ENCODE measurements around the gene EIF2B5. TPM values are rescaled to one million over a fixed set of nuclear protein-coding genes. Genes with fewer than 3 reads are reported as not detected.

The EIF2B5 gene
- total and polyA plus RNA-seq, 2 donors (not counting 1 experiment from before 2014, with no cell fraction given), result 73.2 to 83.8 TPM

GRCh38 chr3:184189421-184189820, 54.3 kb downstream of the EIF2B5 start:
- ATAC-seq (ENCODE audit: low read depth) (no peak), DNase-seq (no peak)
- peaks cover 4 to 65% of the 10 kb centered on the region in 2 experiments for H3K36me3 ChIP-seq (replicated peaks in 1 of 2; ENCODE audit: control extremely low read depth in 1 of 2, control insufficient read depth in 1 of 2, extremely low read depth in 1 of 2, insufficient read depth in 2 of 2, low read length in 1 of 2)
- intact Hi-C loops (cut with micrococcal nuclease), result loop anchor here (5.0 kb wide), 1 partner anchor 523 kb away; the partner anchor contains the start of gene MAGEF1
- no peak overlapping the region for H2AFZ ChIP-seq (ENCODE audit: insufficient read depth, low read depth, low read length, poor library complexity, severe bottlenecking)
- H3K9ac ChIP-seq (ENCODE audit: low read length), result no peak overlapping the region
- Mint-ChIP-seq H3K4me1 (peaks cover 33% of the 10 kb centered on the region), H3K27ac (no peak overlapping the region), H3K27me3 (no peaks in the 10 kb centered on the region), H3K4me3 (no peak overlapping the region), H3K9me3 (ENCODE audit: insufficient read depth) (no peaks in the 10 kb centered on the region)
- H3K27me3 ChIP-seq (replicated peaks in 1 of 4; ENCODE audit: control extremely low read depth in 1 of 4, control insufficient read depth in 3 of 4, insufficient read depth in 4 of 4, low read length in 3 of 4), result no peaks in the 10 kb centered on the region
- H3K79me2 ChIP-seq (ENCODE audit: control insufficient read depth, insufficient read depth, low read length), result peaks cover 40% of the 10 kb centered on the region
- no peaks in the 10 kb centered on the region for H3K9me3 ChIP-seq (ENCODE audit: control extremely low read depth in 1 of 3, control insufficient read depth in 2 of 3, insufficient read depth in 1 of 3, low read length in 2 of 3)
- 100% methylated on average over 12 of the region's 13 CpGs for WGBS (ENCODE audit: insufficient coverage)
- peaks cover 27% of the 10 kb centered on the region for H4K20me1 ChIP-seq (ENCODE audit: control insufficient read depth, insufficient read depth, low read length, poor library complexity, severe bottlenecking)
- peaks cover 17 to 21% of the 10 kb centered on the region in 2 donors for H3K4me1 ChIP-seq (ENCODE audit: control insufficient read depth in 2 of 2, insufficient read depth in 2 of 2, low read length in 2 of 2)
- H3K4me2 ChIP-seq (replicated peaks; ENCODE audit: low read depth, low read length, poor library complexity, severe bottlenecking), result no peak overlapping the region
- ChIA-PET POLR2A (no interaction called here), CTCF (interaction anchor here (1.9 kb wide), 1 partner anchor 38 kb away, joined by 5 read pairs; no protein-coding TSS in a partner anchor)
- no peak overlapping the region for H3K27ac ChIP-seq (ENCODE audit: low read length in 2 of 2)
- TF ChIP-seq EZH2 (IDR thresholded peaks at IDR 0.05; ENCODE audit: borderline replicate concordance, insufficient read depth, low read depth, low read length, poor library complexity, severe bottlenecking), result no peak
- TF ChIP-seq, protein P1, sequence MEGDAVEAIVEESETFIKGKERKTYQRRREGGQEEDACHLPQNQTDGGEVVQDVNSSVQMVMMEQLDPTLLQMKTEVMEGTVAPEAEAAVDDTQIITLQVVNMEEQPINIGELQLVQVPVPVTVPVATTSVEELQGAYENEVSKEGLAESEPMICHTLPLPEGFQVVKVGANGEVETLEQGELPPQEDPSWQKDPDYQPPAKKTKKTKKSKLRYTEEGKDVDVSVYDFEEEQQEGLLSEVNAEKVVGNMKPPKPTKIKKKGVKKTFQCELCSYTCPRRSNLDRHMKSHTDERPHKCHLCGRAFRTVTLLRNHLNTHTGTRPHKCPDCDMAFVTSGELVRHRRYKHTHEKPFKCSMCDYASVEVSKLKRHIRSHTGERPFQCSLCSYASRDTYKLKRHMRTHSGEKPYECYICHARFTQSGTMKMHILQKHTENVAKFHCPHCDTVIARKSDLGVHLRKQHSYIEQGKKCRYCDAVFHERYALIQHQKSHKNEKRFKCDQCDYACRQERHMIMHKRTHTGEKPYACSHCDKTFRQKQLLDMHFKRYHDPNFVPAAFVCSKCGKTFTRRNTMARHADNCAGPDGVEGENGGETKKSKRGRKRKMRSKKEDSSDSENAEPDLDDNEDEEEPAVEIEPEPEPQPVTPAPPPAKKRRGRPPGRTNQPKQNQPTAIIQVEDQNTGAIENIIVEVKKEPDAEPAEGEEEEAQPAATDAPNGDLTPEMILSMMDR (IDR thresholded peaks at IDR 0.05), result no peak
- H3K4me3 ChIP-seq (ENCODE audit: control extremely low read depth in 1 of 5, extremely low read depth in 1 of 5, insufficient read depth in 1 of 5, low read depth in 2 of 5, low read length in 4 of 5), result no peak overlapping the region

DNA sequence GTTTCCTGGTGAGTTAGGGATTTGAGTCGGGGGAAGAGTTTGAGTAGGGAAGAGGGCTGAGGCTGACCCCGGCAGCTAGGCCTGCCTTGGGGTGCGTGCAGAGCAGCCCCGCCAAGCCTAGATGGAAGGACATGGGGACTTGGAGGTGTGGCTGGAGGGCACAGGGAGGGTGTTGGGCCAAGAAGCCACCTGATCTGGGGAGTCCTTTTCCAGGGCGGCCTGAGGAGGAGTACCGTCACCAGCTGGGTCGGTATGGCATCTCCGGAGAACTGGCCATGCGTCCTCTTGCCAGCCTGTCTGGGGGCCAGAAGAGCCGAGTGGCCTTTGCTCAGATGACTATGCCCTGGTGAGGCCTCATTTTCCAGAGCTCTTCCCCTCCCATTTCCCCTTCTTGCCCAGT, 57.7 kb downstream of the EIF2B5 start:
- Mint-ChIP-seq H3K4me3 (no peak overlapping the region), H3K9me3 (ENCODE audit: insufficient read depth) (no peaks in the 10 kb centered on the region), H3K27ac (no peak overlapping the region), H3K27me3 (no peaks in the 10 kb centered on the region), H3K4me1 (peaks cover 9% of the 10 kb centered on the region)
- no peak for TF ChIP-seq EZH2 (IDR thresholded peaks at IDR 0.05; ENCODE audit: borderline replicate concordance, insufficient read depth, low read depth, low read length, poor library complexity, severe bottlenecking)
- TF ChIP-seq, protein P1 (IDR thresholded peaks at IDR 0.05), result no peak
- CTCF ChIA-PET, result no interaction called here
- H3K9ac ChIP-seq (ENCODE audit: low read length), result no peak overlapping the region
- intact Hi-C loops (cut with micrococcal nuclease), result no loop called here
- peaks cover 21% of the 10 kb centered on the region for H3K79me2 ChIP-seq (ENCODE audit: control insufficient read depth, insufficient read depth, low read length)
- no peaks in the 10 kb centered on the region for H3K27me3 ChIP-seq (replicated peaks in 1 of 4; ENCODE audit: control extremely low read depth in 1 of 4, control insufficient read depth in 3 of 4, insufficient read depth in 4 of 4, low read length in 3 of 4)
- POLR2A ChIA-PET, result no interaction called here
- H4K20me1 ChIP-seq (ENCODE audit: control insufficient read depth, insufficient read depth, low read length, poor library complexity, severe bottlenecking), result peaks cover 13% of the 10 kb centered on the region
- H3K36me3 ChIP-seq (replicated peaks in 1 of 2; ENCODE audit: control extremely low read depth in 1 of 2, control insufficient read depth in 1 of 2, extremely low read depth in 1 of 2, insufficient read depth in 2 of 2, low read length in 1 of 2), result peaks cover 5 to 73% of the 10 kb centered on the region in 2 experiments
- H3K4me1 ChIP-seq (ENCODE audit: control insufficient read depth in 2 of 2, insufficient read depth in 2 of 2, low read length in 2 of 2), result no peaks in the 10 kb centered on the region
- no peak overlapping the region for H3K4me3 ChIP-seq (ENCODE audit: control extremely low read depth in 1 of 5, extremely low read depth in 1 of 5, insufficient read depth in 1 of 5, low read depth in 2 of 5, low read length in 4 of 5)
- H3K27ac ChIP-seq (ENCODE audit: low read length in 2 of 2), result no peak overlapping the region
- DNase-seq (no peak), ATAC-seq (ENCODE audit: low read depth) (no peak)
- 96% methylated on average over 10 of the region's 10 CpGs for WGBS (ENCODE audit: insufficient coverage)
- H2AFZ ChIP-seq (ENCODE audit: insufficient read depth, low read depth, low read length, poor library complexity, severe bottlenecking), result no peak overlapping the region
- no peaks in the 10 kb centered on the region for H3K9me3 ChIP-seq (ENCODE audit: control extremely low read depth in 1 of 3, control insufficient read depth in 2 of 3, insufficient read depth in 1 of 3, low read length in 2 of 3)
- H3K4me2 ChIP-seq (replicated peaks; ENCODE audit: low read depth, low read length, poor library complexity, severe bottlenecking), result no peak overlapping the region

Measured in B cell (primary cell).